Measurements from ENCODE around the gene RBAK. TPM values are rescaled to one million over a fixed set of nuclear protein-coding genes. Genes with fewer than 3 reads are reported as not detected.
"Not testable (repeated sequence)": the region's sequence is repeated elsewhere in the genome, so short reads cannot be mapped to it uniquely, and the experiment has no call there.

RBAK gene
- total RNA-seq, 4 donors from 2014 or later, result 10.9 to 13.2 (median 11.8) TPM

- Histone ChIP-seq H3K36me3 (no peaks in the 10 kb centered on the region), H3K4me1 (no peaks in the 10 kb centered on the region), H3K4me3 (no peak overlapping the region), H3K27me3 (no peaks in the 10 kb centered on the region), H3K27ac (no peak overlapping the region), H3K9me3 (no peaks in the 10 kb centered on the region)
- TF ChIP-seq CTCF (IDR thresholded peaks at IDR 0.05) (no peak), POLR2A (IDR thresholded peaks at IDR 0.05) (no peak)
- DNase-seq, result no peak
These were observed 32.1 kb downstream of the RBAK start for GRCh38 chr7:5077740-5078139.

- H3K27ac ChIP-seq, result no peak overlapping the region
- no peaks in the 10 kb centered on the region for H3K9me3 ChIP-seq
- H3K4me3 ChIP-seq, result no peak overlapping the region
- no peaks in the 10 kb centered on the region for H3K4me1 ChIP-seq
- no peaks in the 10 kb centered on the region for H3K27me3 ChIP-seq
- DNase-seq, result no peak
- no peak for TF ChIP-seq CTCF (IDR thresholded peaks at IDR 0.05)
- TF ChIP-seq POLR2A (IDR thresholded peaks at IDR 0.05), result no peak
- no peaks in the 10 kb centered on the region for H3K36me3 ChIP-seq
These were observed 37.1 kb downstream of the RBAK start for GRCh38 chr7:5082806-5083205.

GRCh38 chr7:5083311-5083711 is 37.7 kb downstream of the RBAK start:
- Histone ChIP-seq H3K27me3 (no peaks in the 10 kb centered on the region), H3K4me3 (no peak overlapping the region), H3K36me3 (no peaks in the 10 kb centered on the region), H3K4me1 (no peaks in the 10 kb centered on the region), H3K9me3 (no peaks in the 10 kb centered on the region), H3K27ac (no peak overlapping the region)
- no peak for DNase-seq
- TF ChIP-seq CTCF (IDR thresholded peaks at IDR 0.05) (no peak), POLR2A (IDR thresholded peaks at IDR 0.05) (no peak)

GRCh38 chr7:5086256-5086655 is 40.6 kb downstream of the RBAK start:
- Histone ChIP-seq H3K9me3 (no peaks in the 10 kb centered on the region), H3K36me3 (no peaks in the 10 kb centered on the region), H3K27me3 (no peaks in the 10 kb centered on the region), H3K4me3 (no peak overlapping the region), H3K27ac (no peak overlapping the region), H3K4me1 (no peaks in the 10 kb centered on the region)
- TF ChIP-seq CTCF (IDR thresholded peaks at IDR 0.05) (no peak), POLR2A (IDR thresholded peaks at IDR 0.05) (no peak)
- no peak for DNase-seq

- not testable (repeated sequence) for H3K4me3 ChIP-seq
These were observed 42.7 kb downstream of the RBAK start for GRCh38 chr7:5088228-5088833.

GRCh38 chr7:5088906-5089305 is 43.2 kb downstream of the RBAK start:
- no peaks in the 10 kb centered on the region for H3K27me3 ChIP-seq
- H3K4me1 ChIP-seq, result no peaks in the 10 kb centered on the region
- H3K9me3 ChIP-seq, result peaks cover 0 to 7% (median 2%) of the 10 kb centered on the region in 4 donors
- no peak overlapping the region for H3K27ac ChIP-seq
- H3K4me3 ChIP-seq, result no peak overlapping the region
- no peak for TF ChIP-seq CTCF (IDR thresholded peaks at IDR 0.05)
- TF ChIP-seq POLR2A (IDR thresholded peaks at IDR 0.05), result no peak
- no peaks in the 10 kb centered on the region for H3K36me3 ChIP-seq
- DNase-seq, result no peak

More at GRCh38 chr7:5088228-5088833, 42.7 kb downstream of the RBAK start:
- not testable (repeated sequence) for H3K9me3 ChIP-seq, H3K27ac ChIP-seq, H3K4me1 ChIP-seq, DNase-seq, H3K36me3 ChIP-seq, H3K27me3 ChIP-seq
